GM21381 (cell line): ENCODE results near the gene IFTAP.

Experiments
- ATAC-seq: cut with Tn5 transposase; IDR thresholded peaks from one replicate; pipeline ENCODE4 v1.9.1; 2021; ENCODE audit warnings: mild to moderate bottlenecking, moderate library complexity; ENCODE audit not compliant: unreplicated experiment

Gene IFTAP

GRCh38 chr11:36596880-36597279 lies 2.6 kb downstream of the IFTAP start:
- no peak for ATAC-seq

DNA sequence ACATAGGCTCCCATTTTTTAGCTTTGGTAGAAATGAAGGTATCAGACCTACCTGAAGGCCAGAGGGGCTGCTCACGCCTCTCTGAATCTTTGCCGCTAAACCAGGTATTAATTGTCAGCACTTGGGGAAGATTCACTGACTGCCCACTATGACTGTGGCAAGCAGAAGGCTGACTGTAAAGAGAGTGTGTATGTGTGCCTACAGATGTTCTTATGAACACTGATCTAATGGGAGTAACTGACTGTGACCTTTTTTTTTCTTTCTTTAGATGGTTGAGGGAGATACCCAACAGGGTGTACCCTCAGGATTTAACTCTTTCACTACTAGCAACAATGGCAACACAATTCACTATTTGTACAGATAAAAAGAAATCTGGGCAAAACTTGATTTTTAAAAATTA lies 3.7 kb downstream of the IFTAP start, which contains the start of gene RAG2:
Gene RAG2 (minus strand): TSS at position 186 of the 400 bp plus-strand sequence. CDS start 4,068 bp downstream, outside the sequence.
- ATAC-seq, result no peak

DNA sequence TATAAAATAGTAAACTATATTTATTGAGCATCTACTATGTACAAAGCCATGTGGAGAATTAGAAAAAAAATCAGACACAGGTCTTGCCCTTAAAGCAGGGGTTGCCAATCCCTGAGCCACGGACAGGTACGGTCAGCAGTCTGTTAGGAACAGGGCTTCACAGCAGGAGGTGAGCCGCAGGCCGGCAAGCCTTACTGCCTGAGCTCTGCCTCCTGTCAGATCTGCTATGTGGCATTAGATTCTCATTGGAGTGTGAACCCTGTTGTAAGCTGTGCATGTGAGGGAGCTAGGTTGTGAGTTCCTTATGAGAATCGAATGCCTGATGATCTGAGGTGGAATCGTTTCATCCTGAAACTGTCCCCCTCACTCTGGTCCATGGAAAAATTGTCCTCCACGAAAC lies 5.9 kb downstream of the IFTAP start:
- ATAC-seq, result no peak

GRCh38 chr11:36601155-36601554 lies 6.9 kb downstream of the IFTAP start:
- ATAC-seq, result no peak

DNA sequence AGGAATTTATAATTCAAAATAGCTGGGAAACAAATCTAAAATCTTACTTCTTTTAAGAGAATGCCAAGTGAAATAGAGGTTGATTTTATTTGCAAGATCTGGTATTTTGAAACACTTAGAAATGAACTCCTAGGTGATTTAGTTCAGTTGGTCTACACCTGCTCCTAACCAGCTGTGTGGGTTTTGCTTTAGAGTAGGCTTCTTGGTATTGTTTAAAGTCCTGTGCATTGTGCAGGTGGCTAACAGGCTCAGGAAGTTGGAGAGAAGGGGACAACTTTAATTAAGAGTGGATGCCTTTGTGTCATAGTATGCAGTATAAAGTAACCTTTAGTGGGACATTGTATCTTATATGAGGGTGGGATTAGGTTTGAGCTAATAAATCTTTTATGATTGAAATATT lies 7.8 kb downstream of the IFTAP start:
- ATAC-seq, result no peak

- no peak for ATAC-seq
Measured at GRCh38 chr11:36605221-36606216, 11.2 kb downstream of the IFTAP start.

- no peak for ATAC-seq
Measured at GRCh38 chr11:36608491-36609199, 14.3 kb downstream of the IFTAP start.

DNA sequence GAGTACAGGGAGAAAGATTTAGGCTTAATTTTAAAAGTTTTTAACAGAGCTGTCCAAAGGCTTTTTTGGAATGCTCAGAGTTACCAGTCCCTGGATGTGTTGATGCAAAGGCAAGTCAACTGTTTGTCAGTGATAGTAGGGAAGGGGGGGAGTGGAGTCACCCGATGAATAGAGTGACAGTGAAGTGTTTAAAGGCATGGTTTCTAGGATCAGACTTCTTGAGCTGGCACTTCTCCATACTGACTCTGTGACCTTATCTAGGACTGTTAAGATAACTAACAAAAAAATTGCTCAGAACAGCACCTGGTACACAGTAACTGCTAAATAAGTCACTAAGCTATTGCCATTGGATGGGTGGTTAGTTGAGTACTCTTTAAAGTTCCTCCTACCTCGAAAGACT lies 15.1 kb downstream of the IFTAP start:
- no peak for ATAC-seq

DNA sequence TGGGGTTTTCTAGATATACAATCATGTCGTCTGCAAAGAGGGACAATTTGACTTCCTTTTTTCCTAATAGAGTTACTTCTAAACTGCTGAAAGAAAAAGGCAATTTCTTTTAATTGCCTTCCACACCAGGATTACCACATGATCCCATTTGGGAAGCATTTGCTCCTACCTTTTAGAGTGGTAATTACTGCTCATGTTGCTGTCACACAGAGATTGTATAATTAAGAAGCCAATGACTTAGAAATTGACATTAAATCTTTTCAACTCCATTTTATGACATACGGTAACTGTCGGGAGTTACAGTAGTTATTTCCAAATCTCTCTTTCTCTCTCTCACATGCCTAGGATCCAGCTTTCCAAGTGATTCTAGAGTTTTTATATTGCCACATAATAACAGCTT lies 21.5 kb downstream of the IFTAP start:
- no peak for ATAC-seq

DNA sequence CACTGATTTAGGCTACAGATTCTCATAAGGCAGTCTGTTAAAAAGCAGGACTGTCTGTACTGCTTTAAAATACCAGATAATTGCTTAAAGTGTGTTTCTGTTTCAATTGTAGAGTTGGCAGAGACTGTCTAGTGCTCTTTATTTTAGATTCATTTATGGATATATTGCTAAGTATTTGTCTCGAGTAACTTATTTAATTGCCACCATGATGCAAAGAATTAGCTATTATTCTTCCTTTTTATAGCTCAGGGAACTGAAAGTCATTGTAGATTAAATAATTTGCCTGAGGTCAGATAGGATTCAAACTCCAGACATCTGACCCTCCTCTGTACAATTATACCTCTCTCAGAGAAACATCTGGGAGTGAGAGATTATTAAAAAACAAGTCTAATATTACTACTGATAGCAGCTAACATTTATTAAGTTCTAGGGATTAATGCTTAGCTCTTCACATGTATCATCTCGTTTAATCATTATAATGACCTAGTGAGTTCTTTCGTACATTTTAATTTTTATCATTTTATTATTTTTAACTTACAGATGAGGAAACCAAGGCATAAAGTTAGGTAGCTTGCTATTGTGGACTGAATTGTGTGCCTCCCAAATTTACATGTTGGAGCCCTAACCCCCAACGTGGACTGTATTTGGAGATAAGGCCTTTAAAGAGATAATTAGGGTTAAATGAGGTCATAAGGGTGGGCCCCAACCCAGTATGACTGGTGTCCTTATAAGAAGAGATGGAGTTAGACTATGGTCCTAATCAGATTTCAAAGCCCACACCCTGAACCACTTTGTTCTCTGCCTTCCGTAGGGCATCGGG lies 23.5 kb downstream of the IFTAP start:
- ATAC-seq, result no peak

- ATAC-seq, result no peak
Measured at GRCh38 chr11:36618363-36619047, 24.2 kb downstream of the IFTAP start.

GRCh38 chr11:36619502-36619901 lies 25.2 kb downstream of the IFTAP start:
- no peak for ATAC-seq

DNA sequence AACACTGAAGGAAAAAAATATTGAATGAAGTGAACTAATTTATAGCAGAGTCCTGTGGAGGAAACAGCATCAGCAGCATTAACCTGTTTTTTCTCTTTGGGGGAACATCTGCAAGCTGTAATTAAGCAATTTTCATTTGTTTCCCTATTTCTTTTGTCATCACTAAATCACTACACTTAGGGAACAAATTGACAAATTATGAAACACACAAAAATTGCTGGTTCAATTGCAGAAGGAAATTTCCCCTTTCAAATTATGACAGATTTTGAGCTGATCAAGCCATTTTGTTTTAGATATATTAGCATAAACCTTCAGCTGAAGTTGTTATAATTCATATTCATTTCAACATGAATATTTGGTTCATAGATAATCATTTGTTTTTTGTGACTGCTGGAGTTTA lies 25.9 kb downstream of the IFTAP start:
- ATAC-seq, result no peak

GRCh38 chr11:36622431-36623136 lies 28.3 kb downstream of the IFTAP start:
- ATAC-seq, result no peak

DNA sequence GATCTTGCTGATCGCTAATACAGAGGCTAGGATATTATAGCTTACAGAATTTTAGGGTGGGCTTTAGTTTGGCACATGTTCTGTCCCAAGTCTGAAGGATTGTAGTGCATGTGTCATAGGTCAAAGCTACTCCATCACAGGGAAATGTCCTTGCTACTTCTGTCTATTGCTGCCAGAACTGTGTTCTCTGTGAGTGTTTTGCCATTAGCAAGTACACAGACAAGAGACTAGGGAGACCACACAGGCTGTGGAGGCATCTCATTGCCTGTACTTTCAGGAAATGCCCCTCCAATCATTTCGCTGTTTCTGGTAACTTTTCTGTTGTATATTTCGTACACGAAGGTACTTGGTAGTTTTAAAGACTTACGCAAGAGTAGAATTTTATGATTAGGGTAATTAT lies 29.2 kb downstream of the IFTAP start:
- ATAC-seq, result no peak

GRCh38 chr11:36627006-36627405 lies 32.7 kb downstream of the IFTAP start:
- ATAC-seq, result no peak

DNA sequence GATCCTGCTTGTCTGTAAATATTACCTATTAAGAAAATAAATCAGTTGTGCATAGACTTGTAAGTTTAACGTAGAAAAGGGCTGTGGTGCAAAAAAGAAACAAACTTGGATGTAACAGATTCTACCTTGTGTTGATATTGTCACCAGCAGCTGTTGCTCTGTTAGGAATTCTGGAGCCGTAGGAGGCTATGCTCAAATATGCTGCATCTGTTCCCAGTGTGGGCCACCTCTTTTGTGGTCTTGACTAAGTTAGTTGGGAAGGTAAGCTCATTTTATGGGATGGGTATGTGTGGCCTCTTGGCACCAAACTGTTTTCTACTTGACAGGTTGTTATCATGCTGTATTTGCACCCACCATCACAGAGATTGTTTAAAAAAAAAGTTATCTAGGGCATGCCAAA lies 33.2 kb downstream of the IFTAP start:
- no peak for ATAC-seq

DNA sequence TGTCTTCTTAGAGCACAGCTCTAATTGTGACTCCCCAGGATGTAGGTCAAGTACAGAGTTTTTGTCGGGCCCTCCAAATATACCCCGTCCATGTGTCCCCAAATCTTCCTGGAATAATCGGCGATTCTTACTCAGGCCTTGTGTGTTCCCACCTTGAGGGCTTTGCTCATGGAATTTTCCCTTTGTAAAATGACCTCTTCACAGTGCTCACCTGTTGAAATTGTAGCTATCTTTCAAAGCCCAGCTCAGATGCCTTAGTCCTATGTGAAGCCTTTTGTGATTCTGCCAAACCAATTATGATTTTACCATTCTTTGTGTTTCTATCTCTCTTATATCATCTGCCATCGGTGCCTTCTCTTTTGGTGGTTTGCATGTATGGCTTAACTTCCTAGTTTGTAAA lies 33.8 kb downstream of the IFTAP start:
- ATAC-seq, result no peak

DNA sequence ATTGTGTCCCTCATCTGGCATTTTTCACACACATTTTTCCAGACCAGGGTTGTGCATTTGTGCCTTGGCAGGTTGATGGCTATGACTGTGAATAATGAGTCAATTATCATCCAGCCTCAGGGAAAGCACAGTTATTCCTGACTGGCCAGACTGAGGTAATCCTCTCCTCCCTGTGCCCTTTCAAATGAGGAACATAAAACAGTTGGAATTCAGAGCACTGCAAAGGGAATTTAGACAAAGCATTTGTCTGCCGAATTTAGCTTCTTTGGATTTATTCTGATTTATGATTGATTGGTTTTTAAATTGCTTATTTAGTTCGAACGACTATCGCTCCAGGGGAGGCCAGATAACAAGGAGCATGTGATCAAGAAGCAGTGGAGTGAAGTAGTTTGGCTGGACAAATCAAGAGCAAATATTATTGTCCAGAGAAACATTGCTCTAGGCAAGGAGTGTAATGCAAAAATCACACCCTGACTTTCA lies 34.5 kb downstream of the IFTAP start:
- ATAC-seq, result no peak

- ATAC-seq, result peak; percentile 75
Measured at GRCh38 chr11:36631774-36632173, 37.5 kb downstream of the IFTAP start.
